Inflammatory macrophage treated with lipopolysaccharide for 1 hour (primary cell): Measurements from ENCODE around the gene ITIH5.
A peak's percentile ranks its signal among the peaks of the same experiment; 100 is the strongest.

Source experiments
- DNase-seq, 2 donors: peaks; one replicate each; pipeline ENCODE4 v3.0.0-alpha.2; 2020 to 2022

ITIH5 gene

GRCh38 chr10:7580520-7580919, 86.2 kb downstream of the ITIH5 start:
- DNase-seq: no peak

GRCh38 chr10:7579681-7580080, 87.1 kb downstream of the ITIH5 start:
- no peak for DNase-seq

- no peak for DNase-seq
These were observed 89.2 kb downstream of the ITIH5 start for GRCh38 chr10:7577579-7577978.

GRCh38 chr10:7577176-7577575, 89.6 kb downstream of the ITIH5 start:
- DNase-seq: no peak

- DNase-seq: no peak
These were observed 90.4 kb downstream of the ITIH5 start for GRCh38 chr10:7576340-7576739.

GRCh38 chr10:7572391-7572790, 94.4 kb downstream of the ITIH5 start:
- no peak for DNase-seq

- DNase-seq: no peak
These were observed 94.8 kb downstream of the ITIH5 start for GRCh38 chr10:7571981-7572380.

GRCh38 chr10:7567911-7568620, 98.7 kb downstream of the ITIH5 start:
- no peak for DNase-seq

GRCh38 chr10:7566891-7567290, 99.9 kb downstream of the ITIH5 start:
- DNase-seq: no peak

- DNase-seq: no peak
These were observed 100.9 kb downstream of the ITIH5 start for GRCh38 chr10:7565871-7566270.

- no peak for DNase-seq
These were observed 103.0 kb downstream of the ITIH5 start for GRCh38 chr10:7563770-7564169.

GRCh38 chr10:7563368-7563767, 103.4 kb downstream of the ITIH5 start:
- DNase-seq: peak in 1 of 2 donors; percentile 4

GRCh38 chr10:7561985-7562384, 104.8 kb downstream of the ITIH5 start:
- DNase-seq: no peak

GRCh38 chr10:7561216-7561893, 105.4 kb downstream of the ITIH5 start:
- no peak for DNase-seq

- DNase-seq: no peak
These were observed 106.2 kb downstream of the ITIH5 start for GRCh38 chr10:7560519-7560918.

GRCh38 chr10:7559386-7559785, 107.4 kb downstream of the ITIH5 start:
- no peak for DNase-seq

- no peak for DNase-seq
These were observed 108.7 kb downstream of the ITIH5 start for GRCh38 chr10:7558036-7558435.

GRCh38 chr10:7553531-7553930, 113.2 kb downstream of the ITIH5 start:
- DNase-seq: no peak

GRCh38 chr10:7551950-7552716, 114.6 kb downstream of the ITIH5 start:
- DNase-seq: no peak

- no peak for DNase-seq
These were observed 115.5 kb downstream of the ITIH5 start for GRCh38 chr10:7551289-7551688.

GRCh38 chr10:7550013-7550412, 116.8 kb downstream of the ITIH5 start:
- DNase-seq: no peak

- DNase-seq: no peak
These were observed 118.9 kb downstream of the ITIH5 start for GRCh38 chr10:7547829-7548228.

GRCh38 chr10:7547206-7547605, 119.6 kb downstream of the ITIH5 start:
- DNase-seq: no peak

GRCh38 chr10:7546385-7546967, 120.3 kb downstream of the ITIH5 start:
- DNase-seq: no peak
